HG02970 (cell line): ENCODE measurements around the gene OASL.

Source experiments
- ATAC-seq: cut with Tn5 transposase; IDR thresholded peaks from one replicate; pipeline ENCODE4 v1.9.1; 2021; ENCODE audit warnings: mild to moderate bottlenecking, moderate library complexity, moderate number of reproducible peaks; ENCODE audit not compliant: unreplicated experiment, low FRiP score

The OASL gene

GRCh38 chr12:120994589-120995337 is 44.3 kb downstream of the OASL start:
- ATAC-seq = no peak

- no peak for ATAC-seq
Measured at GRCh38 chr12:120994059-120994458, 45.0 kb downstream of the OASL start.

GRCh38 chr12:120993496-120993895 is 45.5 kb downstream of the OASL start:
- ATAC-seq = no peak

GRCh38 chr12:120992989-120993388 is 46.1 kb downstream of the OASL start:
- no peak for ATAC-seq

GRCh38 chr12:120991965-120992364 is 47.1 kb downstream of the OASL start:
- ATAC-seq = no peak

- ATAC-seq = no peak
Measured at GRCh38 chr12:120990487-120991055, 48.5 kb downstream of the OASL start.

- ATAC-seq = no peak
Measured at GRCh38 chr12:120989687-120990086, 49.4 kb downstream of the OASL start.

GRCh38 chr12:120988658-120989057 is 50.4 kb downstream of the OASL start:
- no peak for ATAC-seq

- ATAC-seq = no peak
Measured at GRCh38 chr12:120988234-120988633, 50.8 kb downstream of the OASL start.

- ATAC-seq = no peak
Measured at GRCh38 chr12:120984351-120984898, 54.6 kb downstream of the OASL start.

- ATAC-seq = no peak
Measured at GRCh38 chr12:120983759-120984158, 55.3 kb downstream of the OASL start.

- ATAC-seq = no peak
Measured at GRCh38 chr12:120982659-120983058, 56.4 kb downstream of the OASL start.

GRCh38 chr12:120981407-120981941 is 57.6 kb downstream of the OASL start:
- ATAC-seq = no peak

- no peak for ATAC-seq
Measured at GRCh38 chr12:120980800-120981368, 58.2 kb downstream of the OASL start.

- ATAC-seq = no peak
Measured at GRCh38 chr12:120979862-120980696, 59.0 kb downstream of the OASL start.

- no peak for ATAC-seq
Measured at GRCh38 chr12:120979220-120979861, 59.7 kb downstream of the OASL start.

- no peak for ATAC-seq
Measured at GRCh38 chr12:120978296-120979219, 60.5 kb downstream of the OASL start, which contains the start of gene HNF1A. HNF1A (plus strand) TSS chr12:120978543; CDS start chr12:120978769, 226 bp downstream.

GRCh38 chr12:120977531-120978295 is 61.3 kb downstream of the OASL start:
- ATAC-seq = no peak
